ENCODE measurements around the gene LUZP2. TPM values are rescaled to one million over a fixed set of nuclear protein-coding genes. Genes with fewer than 3 reads are reported as not detected.

LUZP2 gene
- total RNA-seq, 2 experiments from 2014 or later, result not detected

DNA sequence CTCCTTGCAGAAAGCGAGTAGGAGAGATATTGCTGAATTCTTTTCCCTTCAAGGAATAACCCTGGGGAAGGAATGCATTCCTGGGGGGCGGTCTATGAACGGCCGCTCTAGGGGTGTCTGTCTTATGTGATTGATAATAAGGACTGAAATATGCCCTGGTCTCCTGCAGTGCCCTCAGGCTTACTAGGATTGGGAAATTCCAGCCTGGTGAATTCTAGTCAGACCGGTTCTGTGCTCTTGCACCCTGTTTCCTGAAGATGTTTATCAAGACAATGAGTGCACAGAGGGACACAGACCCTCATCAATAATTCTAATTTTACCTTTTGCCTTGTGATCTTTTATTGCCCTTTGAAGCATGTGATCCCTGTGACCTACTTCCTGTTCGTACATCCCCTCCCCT lies 140.7 kb downstream of the LUZP2 start:
- no peak overlapping the region for H3K4me2 ChIP-seq (ENCODE audit: low read length)
- H3K36me3 ChIP-seq (ENCODE audit: insufficient read depth, low read length), result no peaks in the 10 kb centered on the region
- H2AFZ ChIP-seq (ENCODE audit: low read length), result no peak overlapping the region
- POLR2A ChIA-PET, result no interaction called here
- DNase-seq (ENCODE audit: low spot score), result no peak
- intact Hi-C loops (cut with micrococcal nuclease; ENCODE audit: unreplicated experiment), result no loop called here
- H3K4me1 ChIP-seq (ENCODE audit: insufficient read depth, low read length, poor library complexity, severe bottlenecking), result no peaks in the 10 kb centered on the region
- CTCF ChIA-PET (ENCODE audit: unreplicated experiment), result no interaction called here
- no peaks in the 10 kb centered on the region for H3K79me2 ChIP-seq (ENCODE audit: insufficient read depth, low read depth, low read length)
- H3K9me2 ChIP-seq (ENCODE audit: insufficient read depth, low read length), result no peaks in the 10 kb centered on the region
- no peak overlapping the region for H3K27ac ChIP-seq (ENCODE audit: low read depth, low read length, poor library complexity, severe bottlenecking)
- no peaks in the 10 kb centered on the region for H4K20me1 ChIP-seq (ENCODE audit: insufficient read depth, low read length)
- no peaks in the 10 kb centered on the region for H3K9me3 ChIP-seq (ENCODE audit: low read length)
- H3K4me3 ChIP-seq (ENCODE audit: low read depth, low read length, poor library complexity, severe bottlenecking), result no peak overlapping the region
- BruUV-seq (replicated peaks), result no TSS peak
- TF ChIP-seq, protein P1, sequence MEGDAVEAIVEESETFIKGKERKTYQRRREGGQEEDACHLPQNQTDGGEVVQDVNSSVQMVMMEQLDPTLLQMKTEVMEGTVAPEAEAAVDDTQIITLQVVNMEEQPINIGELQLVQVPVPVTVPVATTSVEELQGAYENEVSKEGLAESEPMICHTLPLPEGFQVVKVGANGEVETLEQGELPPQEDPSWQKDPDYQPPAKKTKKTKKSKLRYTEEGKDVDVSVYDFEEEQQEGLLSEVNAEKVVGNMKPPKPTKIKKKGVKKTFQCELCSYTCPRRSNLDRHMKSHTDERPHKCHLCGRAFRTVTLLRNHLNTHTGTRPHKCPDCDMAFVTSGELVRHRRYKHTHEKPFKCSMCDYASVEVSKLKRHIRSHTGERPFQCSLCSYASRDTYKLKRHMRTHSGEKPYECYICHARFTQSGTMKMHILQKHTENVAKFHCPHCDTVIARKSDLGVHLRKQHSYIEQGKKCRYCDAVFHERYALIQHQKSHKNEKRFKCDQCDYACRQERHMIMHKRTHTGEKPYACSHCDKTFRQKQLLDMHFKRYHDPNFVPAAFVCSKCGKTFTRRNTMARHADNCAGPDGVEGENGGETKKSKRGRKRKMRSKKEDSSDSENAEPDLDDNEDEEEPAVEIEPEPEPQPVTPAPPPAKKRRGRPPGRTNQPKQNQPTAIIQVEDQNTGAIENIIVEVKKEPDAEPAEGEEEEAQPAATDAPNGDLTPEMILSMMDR (conservative IDR thresholded peaks at IDR 0.05; ENCODE audit: low read length), result no peak
- no peak for TF ChIP-seq EZH2phosphoT487 (IDR thresholded peaks at IDR 0.05; ENCODE audit: borderline replicate concordance, low read depth, low read length)

DNA sequence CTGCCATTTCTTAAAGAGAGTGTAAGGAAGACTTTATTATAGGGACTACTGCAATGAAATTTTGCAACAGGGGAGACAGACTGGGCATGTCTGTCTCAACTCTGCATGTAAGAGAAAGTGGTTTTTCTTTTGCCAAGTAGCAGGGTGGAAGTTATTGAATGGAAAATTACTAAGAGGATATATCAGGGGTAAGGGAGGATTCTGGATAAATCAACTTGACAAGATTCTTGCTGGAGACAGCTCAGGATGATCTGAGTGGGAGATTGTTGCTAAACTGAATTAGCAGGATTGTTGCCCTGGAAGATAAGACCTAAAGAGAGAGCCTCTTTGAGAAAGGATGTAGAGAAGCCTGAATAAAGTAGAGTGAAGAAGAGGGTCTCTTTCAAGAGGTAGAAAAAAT lies 145.8 kb downstream of the LUZP2 start:
- Histone ChIP-seq H3K36me3 (ENCODE audit: insufficient read depth, low read length) (no peaks in the 10 kb centered on the region), H2AFZ (ENCODE audit: low read length) (no peak overlapping the region), H3K4me1 (ENCODE audit: insufficient read depth, low read length, poor library complexity, severe bottlenecking) (no peaks in the 10 kb centered on the region), H3K9me3 (ENCODE audit: low read length) (no peaks in the 10 kb centered on the region), H3K27ac (ENCODE audit: low read depth, low read length, poor library complexity, severe bottlenecking) (no peak overlapping the region), H4K20me1 (ENCODE audit: insufficient read depth, low read length) (no peaks in the 10 kb centered on the region), H3K4me3 (ENCODE audit: low read depth, low read length, poor library complexity, severe bottlenecking) (no peak overlapping the region), H3K79me2 (ENCODE audit: insufficient read depth, low read depth, low read length) (no peaks in the 10 kb centered on the region), H3K9me2 (ENCODE audit: insufficient read depth, low read length) (no peaks in the 10 kb centered on the region), H3K4me2 (ENCODE audit: low read length) (no peak overlapping the region)
- ChIA-PET POLR2A (no interaction called here), CTCF (ENCODE audit: unreplicated experiment) (no interaction called here)
- intact Hi-C loops (cut with micrococcal nuclease; ENCODE audit: unreplicated experiment), result no loop called here
- no TSS peak for BruUV-seq (replicated peaks)
- TF ChIP-seq EZH2phosphoT487 (IDR thresholded peaks at IDR 0.05; ENCODE audit: borderline replicate concordance, low read depth, low read length), result no peak
- TF ChIP-seq, protein P1 (conservative IDR thresholded peaks at IDR 0.05; ENCODE audit: low read length), result no peak
- DNase-seq (ENCODE audit: low spot score), result no peak

DNA sequence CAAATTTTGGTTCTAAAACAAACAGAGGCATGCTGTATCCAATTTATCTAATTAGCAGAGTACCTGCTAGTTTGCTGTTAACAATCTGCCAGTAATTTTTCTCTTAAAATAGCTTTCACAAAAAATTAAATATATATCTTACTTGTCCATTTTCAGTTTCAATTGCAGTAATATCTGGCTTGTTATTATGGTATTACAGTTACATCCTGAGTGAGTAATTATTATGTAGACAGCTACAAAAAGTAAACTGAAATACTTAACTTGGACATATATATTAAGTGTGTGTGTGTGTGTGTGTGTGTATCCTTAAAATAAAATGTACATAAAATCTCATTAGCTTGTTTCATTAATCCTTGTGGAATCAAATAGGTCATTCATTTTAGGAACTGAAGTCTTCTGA lies 148.7 kb downstream of the LUZP2 start:
- Histone ChIP-seq H3K27ac (ENCODE audit: low read depth, low read length, poor library complexity, severe bottlenecking) (no peak overlapping the region), H3K4me1 (ENCODE audit: insufficient read depth, low read length, poor library complexity, severe bottlenecking) (no peaks in the 10 kb centered on the region), H3K9me3 (ENCODE audit: low read length) (no peaks in the 10 kb centered on the region), H4K20me1 (ENCODE audit: insufficient read depth, low read length) (no peaks in the 10 kb centered on the region), H3K79me2 (ENCODE audit: insufficient read depth, low read depth, low read length) (no peaks in the 10 kb centered on the region), H3K36me3 (ENCODE audit: insufficient read depth, low read length) (no peaks in the 10 kb centered on the region), H3K9me2 (ENCODE audit: insufficient read depth, low read length) (no peaks in the 10 kb centered on the region), H3K4me2 (ENCODE audit: low read length) (no peak overlapping the region), H2AFZ (ENCODE audit: low read length) (no peak overlapping the region), H3K4me3 (ENCODE audit: low read depth, low read length, poor library complexity, severe bottlenecking) (no peak overlapping the region)
- intact Hi-C loops (cut with micrococcal nuclease; ENCODE audit: unreplicated experiment), result no loop called here
- no TSS peak for BruUV-seq (replicated peaks)
- TF ChIP-seq EZH2phosphoT487 (IDR thresholded peaks at IDR 0.05; ENCODE audit: borderline replicate concordance, low read depth, low read length), result no peak
- TF ChIP-seq, protein P1 (conservative IDR thresholded peaks at IDR 0.05; ENCODE audit: low read length), result no peak
- no peak for DNase-seq (ENCODE audit: low spot score)
- ChIA-PET CTCF (ENCODE audit: unreplicated experiment) (no interaction called here), POLR2A (interaction anchor here (0.9 kb wide), 1 partner anchor 47 kb away, joined by 3 read pairs; no protein-coding TSS in a partner anchor)
